ENCODE data around the gene ME2.
"Not testable (repeated sequence)": the region's sequence is repeated elsewhere in the genome, so short reads cannot be mapped to it uniquely, and the experiment has no call there.

Gene ME2

DNA sequence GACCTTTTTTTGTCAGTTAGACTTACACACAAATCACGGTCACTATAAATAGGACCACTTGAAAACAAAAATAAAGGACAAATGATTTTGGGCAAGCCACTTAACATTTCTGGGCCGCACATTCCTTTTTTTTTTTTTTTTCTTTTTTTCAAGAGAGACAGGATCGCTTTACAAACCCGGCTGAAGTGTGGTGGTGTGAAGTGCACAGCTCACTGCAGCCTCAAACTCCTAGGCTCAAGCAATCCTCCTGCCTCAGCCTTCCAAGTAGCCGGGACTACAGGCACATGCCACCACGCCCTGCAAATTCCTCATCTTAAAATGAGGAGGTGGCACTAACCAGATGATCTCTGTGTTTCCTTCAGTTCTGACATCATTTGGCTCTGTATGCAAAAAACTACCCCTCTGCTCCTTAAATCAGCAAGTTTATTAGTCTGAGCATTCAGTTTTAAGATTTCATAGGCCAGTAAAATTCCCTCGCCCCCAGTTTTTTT lies 30.8 kb upstream of the ME2 start:
- Histone ChIP-seq H3K9ac (ENCODE audit: low read depth, low read length) (no peak overlapping the region), H3K4me3 (ENCODE audit: low read length) (no peak overlapping the region), H3K27ac (ENCODE audit: low read length) (no peak overlapping the region), H3K36me3 (ENCODE audit: insufficient read depth, low read depth, low read length) (no peaks in the 10 kb centered on the region), H3K27me3 (ENCODE audit: insufficient read depth, low read length) (no peaks in the 10 kb centered on the region), H3K4me1 (ENCODE audit: insufficient read depth, low read length) (no peaks in the 10 kb centered on the region), H3K9me3 (ENCODE audit: insufficient read depth, low read depth, low read length) (no peaks in the 10 kb centered on the region)

DNA sequence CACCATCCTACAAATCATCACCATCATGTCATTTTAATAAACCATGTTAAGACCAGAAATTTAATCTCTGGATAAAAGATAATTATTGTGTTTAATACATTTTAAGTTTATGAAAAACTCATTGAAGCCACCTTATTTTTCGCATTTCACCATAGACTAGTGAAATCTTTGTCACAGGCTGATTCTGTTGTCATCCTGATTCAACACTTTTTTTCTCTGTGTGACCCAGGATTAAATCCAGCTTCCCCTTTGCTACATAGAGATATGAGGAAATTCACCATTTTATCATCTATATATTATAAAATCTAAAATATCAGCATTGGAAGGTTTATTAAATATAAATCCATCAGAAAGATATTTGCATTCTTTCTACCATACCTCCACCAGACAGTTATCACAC lies 29.9 kb upstream of the ME2 start:
- Histone ChIP-seq H3K27ac (ENCODE audit: low read length) (no peak overlapping the region), H3K36me3 (ENCODE audit: insufficient read depth, low read depth, low read length) (no peaks in the 10 kb centered on the region)

DNA sequence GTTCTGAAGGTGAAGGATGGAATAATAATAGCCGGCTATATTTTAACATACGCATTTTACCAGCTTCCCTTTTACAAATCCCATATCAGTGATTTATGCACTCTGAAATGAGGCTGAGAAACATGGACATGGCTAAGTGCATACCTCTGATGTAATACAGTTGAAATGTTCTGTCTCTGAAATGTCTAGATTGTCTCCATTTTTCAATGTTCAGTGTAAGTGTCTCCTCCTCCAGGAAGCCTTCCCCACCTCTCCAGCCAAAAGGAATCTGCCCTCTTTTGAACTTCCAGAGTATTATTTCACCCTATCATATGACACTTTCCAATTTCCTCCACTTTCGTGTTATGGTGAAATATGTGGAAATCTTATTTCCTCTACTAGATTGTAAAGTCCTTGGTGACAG lies 29.5 kb upstream of the ME2 start:
- no peaks in the 10 kb centered on the region for H3K9me3 ChIP-seq (ENCODE audit: insufficient read depth, low read depth, low read length)
- peaks cover 4% of the 10 kb centered on the region for H3K4me1 ChIP-seq (ENCODE audit: insufficient read depth, low read length)
- H3K27me3 ChIP-seq (ENCODE audit: insufficient read depth, low read length), result no peaks in the 10 kb centered on the region
- H3K27ac ChIP-seq (ENCODE audit: low read length), result no peak overlapping the region
- H3K9ac ChIP-seq (ENCODE audit: low read depth, low read length), result no peak overlapping the region
- H3K36me3 ChIP-seq (ENCODE audit: insufficient read depth, low read depth, low read length), result no peaks in the 10 kb centered on the region
- no peak overlapping the region for H3K4me3 ChIP-seq (ENCODE audit: low read length)

More for the DNA sequence above, 29.9 kb upstream of the ME2 start:
- Histone ChIP-seq H3K4me1 (ENCODE audit: insufficient read depth, low read length) (no peaks in the 10 kb centered on the region), H3K4me3 (ENCODE audit: low read length) (no peak overlapping the region), H3K27me3 (ENCODE audit: insufficient read depth, low read length) (no peaks in the 10 kb centered on the region), H3K9me3 (ENCODE audit: insufficient read depth, low read depth, low read length) (no peaks in the 10 kb centered on the region), H3K9ac (ENCODE audit: low read depth, low read length) (no peak overlapping the region)

DNA sequence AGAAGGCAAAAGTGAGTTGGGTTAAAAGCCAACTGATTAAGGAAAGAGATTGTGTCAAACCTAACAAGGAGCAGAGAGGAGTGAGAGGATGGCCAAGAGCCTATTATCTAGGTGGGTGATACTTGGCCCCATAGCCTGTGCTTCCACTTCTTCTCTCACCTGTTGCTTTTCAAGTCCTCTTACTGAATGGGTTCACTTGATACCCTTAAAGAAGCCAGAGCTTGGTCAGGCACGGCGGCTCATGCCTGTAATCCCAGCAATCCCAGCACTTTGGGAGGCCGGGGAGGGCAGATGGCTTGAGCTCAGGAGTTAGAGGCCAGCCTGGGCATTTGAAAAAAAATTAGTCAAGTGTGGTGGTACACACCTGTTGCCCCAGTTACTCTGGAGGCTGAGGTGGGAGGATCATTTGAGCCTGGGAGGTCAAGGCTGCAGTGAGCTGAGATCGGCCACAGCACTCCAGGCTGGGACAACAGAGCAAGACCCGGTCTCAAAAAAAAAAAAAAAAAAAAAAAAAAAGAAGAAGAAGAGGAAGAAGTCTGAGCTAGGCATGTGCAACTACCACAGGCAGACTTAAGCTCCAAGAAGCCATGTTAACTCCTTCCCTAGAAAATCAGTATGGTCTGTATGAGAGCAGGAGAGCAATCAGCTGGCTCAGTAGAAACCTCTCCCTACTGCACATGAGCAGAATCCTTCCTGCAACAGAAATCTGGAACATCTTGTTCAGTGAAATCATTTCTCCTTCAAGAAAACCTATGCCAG lies 28.4 kb upstream of the ME2 start:
- H3K9ac ChIP-seq (ENCODE audit: low read depth, low read length), result no peak overlapping the region
- no peaks in the 10 kb centered on the region for H3K36me3 ChIP-seq (ENCODE audit: insufficient read depth, low read depth, low read length)
- no peak overlapping the region for H3K27ac ChIP-seq (ENCODE audit: low read length)

DNA sequence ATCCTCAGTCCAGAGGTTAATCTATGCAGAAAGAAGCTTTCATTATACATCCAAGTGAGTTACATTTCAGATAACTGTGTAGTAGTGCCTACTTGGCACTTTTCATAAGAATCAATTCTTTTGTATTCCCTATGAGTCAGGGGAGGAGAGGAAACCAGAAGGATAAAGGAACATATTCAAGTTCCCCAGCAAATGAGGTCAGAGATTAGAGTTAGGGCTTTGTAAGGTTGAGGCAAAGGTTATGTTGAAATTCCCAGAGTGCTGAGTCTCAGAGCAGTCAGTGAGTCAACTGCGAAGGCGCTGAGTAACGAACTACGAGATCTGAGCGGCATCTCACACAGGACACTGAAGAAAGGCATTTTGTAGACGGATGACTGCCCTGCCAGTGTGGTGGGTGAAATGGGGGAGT lies 25.1 kb upstream of the ME2 start:
- Histone ChIP-seq H3K9me3 (ENCODE audit: insufficient read depth, low read depth, low read length) (no peaks in the 10 kb centered on the region), H3K36me3 (ENCODE audit: insufficient read depth, low read depth, low read length) (no peaks in the 10 kb centered on the region), H3K9ac (ENCODE audit: low read depth, low read length) (no peak overlapping the region), H3K27me3 (ENCODE audit: insufficient read depth, low read length) (no peaks in the 10 kb centered on the region), H3K4me1 (ENCODE audit: insufficient read depth, low read length) (peaks cover 4% of the 10 kb centered on the region), H3K4me3 (ENCODE audit: low read length) (no peak overlapping the region), H3K27ac (ENCODE audit: low read length) (no peak overlapping the region)

More for the DNA sequence above, 28.4 kb upstream of the ME2 start:
- Histone ChIP-seq H3K27me3 (ENCODE audit: insufficient read depth, low read length) (no peaks in the 10 kb centered on the region), H3K4me3 (ENCODE audit: low read length) (no peak overlapping the region), H3K4me1 (ENCODE audit: insufficient read depth, low read length) (peaks cover 4% of the 10 kb centered on the region), H3K9me3 (ENCODE audit: insufficient read depth, low read depth, low read length) (no peaks in the 10 kb centered on the region)

DNA sequence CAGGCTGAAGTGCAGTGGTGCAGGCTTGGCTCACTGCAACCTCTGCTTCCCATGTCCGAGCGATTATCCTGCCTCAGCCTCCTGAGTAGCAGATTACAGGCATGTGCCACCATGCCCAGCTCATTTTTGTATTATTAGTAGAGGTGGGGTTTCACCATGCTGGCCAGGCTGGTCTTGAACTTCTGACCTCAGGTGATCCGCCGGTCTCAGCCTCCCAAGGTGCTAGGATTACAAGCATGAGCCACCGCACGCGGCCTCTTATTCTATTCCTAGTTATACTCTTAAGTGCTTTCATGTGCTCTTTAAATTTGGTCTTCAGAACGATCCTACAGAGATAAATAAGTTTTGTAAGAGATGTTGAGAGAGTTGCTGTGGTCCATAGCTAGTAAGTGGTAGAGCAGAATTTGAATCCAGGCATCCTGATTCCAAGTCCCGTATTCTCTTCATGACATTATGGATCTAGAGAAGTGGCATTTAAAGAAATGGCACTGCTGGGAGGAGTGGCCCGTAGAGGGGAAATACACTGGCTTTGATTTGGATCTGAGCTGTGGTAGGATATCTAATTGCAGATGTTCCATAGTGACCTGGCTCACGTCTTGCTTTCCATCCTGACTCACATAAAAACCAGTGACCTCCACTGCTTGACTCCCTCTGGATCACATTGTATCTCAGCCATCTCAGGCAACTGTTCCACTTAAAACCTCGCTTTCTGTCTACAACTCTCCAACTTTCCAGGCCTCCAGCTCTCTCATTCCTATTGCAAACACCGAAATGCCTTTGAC lies 22.8 kb upstream of the ME2 start:
- Histone ChIP-seq H3K4me3 (ENCODE audit: low read length) (no peak overlapping the region), H3K9me3 (ENCODE audit: insufficient read depth, low read depth, low read length) (no peaks in the 10 kb centered on the region), H3K9ac (ENCODE audit: low read depth, low read length) (no peak overlapping the region), H3K27me3 (ENCODE audit: insufficient read depth, low read length) (no peaks in the 10 kb centered on the region), H3K27ac (ENCODE audit: low read length) (no peak overlapping the region), H3K4me1 (ENCODE audit: insufficient read depth, low read length) (peaks cover 4% of the 10 kb centered on the region), H3K36me3 (ENCODE audit: insufficient read depth, low read depth, low read length) (no peaks in the 10 kb centered on the region)

DNA sequence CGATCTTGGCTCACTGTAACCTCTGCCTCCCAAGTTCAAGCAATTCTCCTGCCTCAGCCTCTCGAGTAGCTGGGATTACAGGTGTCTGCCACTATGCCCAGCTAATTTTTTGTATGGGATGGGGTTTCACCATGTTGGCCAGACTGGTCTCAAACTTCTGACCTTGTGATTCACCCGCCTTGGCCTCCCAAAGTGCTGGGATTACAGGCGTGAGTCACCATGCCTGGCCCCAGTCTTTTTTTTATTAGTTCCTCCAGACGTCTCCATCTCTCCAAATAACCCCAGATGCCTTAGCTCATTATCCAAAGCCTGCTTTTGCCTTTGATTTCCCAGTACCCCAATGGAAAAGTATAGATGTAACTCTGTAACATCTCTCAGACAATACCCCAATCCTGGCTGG lies 21.8 kb upstream of the ME2 start:
- H3K27me3 ChIP-seq (ENCODE audit: insufficient read depth, low read length); H3K27ac ChIP-seq (ENCODE audit: low read length); H3K4me3 ChIP-seq (ENCODE audit: low read length); H3K36me3 ChIP-seq (ENCODE audit: insufficient read depth, low read depth, low read length); H3K9me3 ChIP-seq (ENCODE audit: insufficient read depth, low read depth, low read length); H3K9ac ChIP-seq (ENCODE audit: low read depth, low read length); H3K4me1 ChIP-seq (ENCODE audit: insufficient read depth, low read length): not testable (repeated sequence)

DNA sequence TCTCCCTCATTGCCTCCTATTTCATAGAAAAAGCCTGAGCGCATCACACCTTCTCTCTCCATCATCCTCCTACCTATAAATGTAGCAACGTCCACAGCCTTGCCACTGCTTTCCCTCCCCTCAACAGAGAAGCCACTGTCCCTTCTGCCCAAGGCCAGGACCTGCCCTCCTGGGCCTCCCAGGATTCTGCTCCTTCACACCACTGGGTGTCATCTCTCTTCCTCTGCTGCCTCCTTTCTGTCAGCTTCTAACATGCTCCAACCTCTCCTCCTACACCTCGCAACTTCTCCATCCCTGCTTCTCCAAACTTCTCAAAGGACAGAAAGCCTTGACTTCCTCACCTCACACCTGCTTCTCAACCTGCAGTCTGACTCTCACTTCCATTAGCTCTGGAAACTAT lies 21.2 kb upstream of the ME2 start:
- Histone ChIP-seq H3K36me3 (ENCODE audit: insufficient read depth, low read depth, low read length) (no peaks in the 10 kb centered on the region), H3K9me3 (ENCODE audit: insufficient read depth, low read depth, low read length) (no peaks in the 10 kb centered on the region), H3K4me3 (ENCODE audit: low read length) (no peak overlapping the region), H3K9ac (ENCODE audit: low read depth, low read length) (no peak overlapping the region), H3K4me1 (ENCODE audit: insufficient read depth, low read length) (peaks cover 4% of the 10 kb centered on the region), H3K27me3 (ENCODE audit: insufficient read depth, low read length) (no peaks in the 10 kb centered on the region), H3K27ac (ENCODE audit: low read length) (no peak overlapping the region)

DNA sequence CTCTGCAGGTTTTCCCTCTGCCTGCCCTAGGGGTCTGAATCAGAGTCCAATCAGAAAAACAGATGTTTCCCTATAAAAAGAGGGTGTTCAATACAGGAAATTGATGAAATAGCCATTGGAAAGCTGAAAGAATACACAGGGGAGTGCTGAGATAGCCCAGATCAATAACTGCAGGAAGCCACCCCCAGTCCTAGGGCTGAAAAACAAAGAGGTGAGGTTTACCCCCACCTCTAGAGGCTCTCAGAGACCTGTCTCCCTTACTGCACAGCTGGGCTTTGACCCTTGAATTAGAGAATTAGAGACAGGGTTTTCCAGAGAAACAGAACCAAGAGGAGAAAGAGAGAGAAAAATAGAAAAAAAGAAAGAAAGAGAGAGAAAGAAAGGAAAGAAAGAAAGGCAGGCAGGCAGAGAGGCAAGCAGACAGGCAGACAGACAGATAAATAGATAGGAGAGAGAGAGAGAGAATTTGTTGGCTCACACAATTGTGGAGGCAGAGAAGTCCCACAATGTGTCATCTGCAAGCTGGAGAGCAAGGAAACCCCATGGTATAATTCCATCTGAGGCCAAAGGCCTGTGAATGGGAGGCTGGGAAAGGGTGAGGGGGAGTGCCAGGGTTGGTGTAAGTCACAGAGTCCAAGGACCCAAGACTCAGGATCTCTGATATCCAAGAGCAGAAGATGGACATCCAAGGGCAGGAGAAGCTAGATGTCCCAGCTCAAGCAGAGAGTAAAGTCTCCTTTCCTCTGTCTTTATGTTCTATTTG lies 18.9 kb upstream of the ME2 start:
- H3K27me3 ChIP-seq (ENCODE audit: insufficient read depth, low read length), result no peaks in the 10 kb centered on the region

DNA sequence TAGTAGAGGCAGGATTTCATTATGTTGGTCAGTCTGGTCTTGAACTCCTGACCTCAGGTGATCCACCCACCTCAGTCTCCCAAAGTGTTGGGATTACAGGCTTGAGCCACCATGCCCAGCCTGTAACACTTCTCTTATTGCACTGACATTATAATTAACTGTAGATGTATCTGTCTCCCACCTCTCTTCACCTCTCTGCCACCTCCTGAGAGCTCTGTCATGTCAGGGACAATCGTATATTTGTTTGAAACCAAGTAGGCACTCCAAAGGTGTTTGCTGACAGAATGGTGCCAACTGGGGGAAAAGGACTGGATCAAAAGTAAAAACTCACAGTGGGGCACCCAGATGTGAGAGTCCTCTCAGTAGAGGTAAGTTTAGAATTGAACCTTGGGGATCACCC lies 17.3 kb upstream of the ME2 start:
- Histone ChIP-seq H3K27ac (ENCODE audit: low read length) (no peak overlapping the region), H3K27me3 (ENCODE audit: insufficient read depth, low read length) (no peaks in the 10 kb centered on the region), H3K4me3 (ENCODE audit: low read length) (no peak overlapping the region), H3K9me3 (ENCODE audit: insufficient read depth, low read depth, low read length) (no peaks in the 10 kb centered on the region), H3K9ac (ENCODE audit: low read depth, low read length) (no peak overlapping the region), H3K4me1 (ENCODE audit: insufficient read depth, low read length) (no peaks in the 10 kb centered on the region), H3K36me3 (ENCODE audit: insufficient read depth, low read depth, low read length) (no peaks in the 10 kb centered on the region)

More for the DNA sequence above, 18.9 kb upstream of the ME2 start:
- Histone ChIP-seq H3K4me1 (ENCODE audit: insufficient read depth, low read length) (no peaks in the 10 kb centered on the region), H3K9ac (ENCODE audit: low read depth, low read length) (no peak overlapping the region), H3K4me3 (ENCODE audit: low read length) (no peak overlapping the region), H3K36me3 (ENCODE audit: insufficient read depth, low read depth, low read length) (no peaks in the 10 kb centered on the region), H3K27ac (ENCODE audit: low read length) (no peak overlapping the region), H3K9me3 (ENCODE audit: insufficient read depth, low read depth, low read length) (no peaks in the 10 kb centered on the region)

DNA sequence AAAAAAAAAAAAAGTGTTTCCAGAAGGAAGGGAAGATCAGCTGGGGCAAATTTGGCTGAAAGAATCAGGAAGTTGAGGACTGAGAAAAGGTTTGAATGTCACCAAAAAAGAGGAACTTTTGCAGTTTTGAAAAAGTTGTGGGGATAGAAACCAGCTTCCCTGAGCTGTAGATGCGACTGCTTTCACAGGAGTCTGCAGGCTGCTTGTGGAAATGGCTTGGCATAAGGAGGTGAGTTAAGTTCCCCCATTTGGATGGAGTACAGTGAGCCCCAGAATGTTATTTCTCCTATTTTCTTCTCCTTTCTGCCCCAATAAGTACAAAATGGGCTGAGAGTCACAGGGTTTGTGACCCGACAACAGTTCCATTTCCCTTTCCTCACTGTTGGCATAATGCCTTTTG lies 16.5 kb upstream of the ME2 start:
- Histone ChIP-seq H3K4me1 (ENCODE audit: insufficient read depth, low read length) (no peaks in the 10 kb centered on the region), H3K27ac (ENCODE audit: low read length) (no peak overlapping the region), H3K4me3 (ENCODE audit: low read length) (no peak overlapping the region), H3K27me3 (ENCODE audit: insufficient read depth, low read length) (no peaks in the 10 kb centered on the region), H3K36me3 (ENCODE audit: insufficient read depth, low read depth, low read length) (no peaks in the 10 kb centered on the region), H3K9ac (ENCODE audit: low read depth, low read length) (no peak overlapping the region), H3K9me3 (ENCODE audit: insufficient read depth, low read depth, low read length) (no peaks in the 10 kb centered on the region)

Measured in iPS-20b (cell line).